ENCODE data around the gene RAC2. TPM values are rescaled to one million over a fixed set of nuclear protein-coding genes. Genes with fewer than 3 reads are reported as not detected.
A peak's percentile ranks its signal among the peaks of the same experiment; 100 is the strongest.

Gene RAC2
- total and polyA plus RNA-seq, 4 donors, result 16.7 to 217 (median 55.2) TPM

DNA sequence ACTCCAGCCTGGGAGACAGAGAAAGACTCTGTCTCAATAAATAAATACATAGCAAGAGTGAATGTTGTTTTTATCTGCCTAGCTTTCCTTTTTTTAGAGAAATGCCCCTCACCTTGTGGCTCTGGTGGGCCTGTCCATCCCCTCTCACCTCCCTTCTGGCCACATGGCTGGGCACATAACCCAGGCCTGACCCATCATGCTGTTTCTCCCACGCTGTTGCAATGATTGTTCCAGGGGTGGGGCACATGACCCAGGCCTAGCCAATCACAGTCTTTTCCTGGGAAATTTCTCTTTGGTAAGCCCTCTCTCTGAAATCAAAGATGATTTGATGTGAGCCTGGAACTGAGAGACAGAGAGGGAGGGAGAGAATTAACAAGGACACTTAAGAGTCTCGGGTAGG is 32.7 kb upstream of the RAC2 start:
- Histone ChIP-seq H3K4me3 (no peak overlapping the region), H3K27ac (ENCODE audit: low read depth in 1 of 2, low read length in 1 of 2) (no peak overlapping the region), H3K36me3 (ENCODE audit: control insufficient read depth in 4 of 4, insufficient read depth in 4 of 4, low read length in 4 of 4) (no peaks in the 10 kb centered on the region), H3K4me1 (ENCODE audit: control insufficient read depth in 5 of 5, insufficient read depth in 5 of 5, low read length in 5 of 5) (no peaks in the 10 kb centered on the region), H3K9ac (ENCODE audit: insufficient read depth in 1 of 2, low read length in 2 of 2) (no peak overlapping the region), H3K9me3 (ENCODE audit: control insufficient read depth in 4 of 4, insufficient read depth in 3 of 4, low read length in 3 of 4) (peaks cover 0 to 4% (median 0%) of the 10 kb centered on the region in 4 donors), H3K27me3 (ENCODE audit: control insufficient read depth in 3 of 3, insufficient read depth in 3 of 3, low read length in 2 of 3) (no peaks in the 10 kb centered on the region)
- ATAC-seq (ENCODE audit: insufficient read depth, low FRiP score) (no peak), DNase-seq (no peak)
- WGBS, 2 donors, result 63 to 73% methylated on average over 2 of the region's 2 CpGs
- TF ChIP-seq, protein P1, sequence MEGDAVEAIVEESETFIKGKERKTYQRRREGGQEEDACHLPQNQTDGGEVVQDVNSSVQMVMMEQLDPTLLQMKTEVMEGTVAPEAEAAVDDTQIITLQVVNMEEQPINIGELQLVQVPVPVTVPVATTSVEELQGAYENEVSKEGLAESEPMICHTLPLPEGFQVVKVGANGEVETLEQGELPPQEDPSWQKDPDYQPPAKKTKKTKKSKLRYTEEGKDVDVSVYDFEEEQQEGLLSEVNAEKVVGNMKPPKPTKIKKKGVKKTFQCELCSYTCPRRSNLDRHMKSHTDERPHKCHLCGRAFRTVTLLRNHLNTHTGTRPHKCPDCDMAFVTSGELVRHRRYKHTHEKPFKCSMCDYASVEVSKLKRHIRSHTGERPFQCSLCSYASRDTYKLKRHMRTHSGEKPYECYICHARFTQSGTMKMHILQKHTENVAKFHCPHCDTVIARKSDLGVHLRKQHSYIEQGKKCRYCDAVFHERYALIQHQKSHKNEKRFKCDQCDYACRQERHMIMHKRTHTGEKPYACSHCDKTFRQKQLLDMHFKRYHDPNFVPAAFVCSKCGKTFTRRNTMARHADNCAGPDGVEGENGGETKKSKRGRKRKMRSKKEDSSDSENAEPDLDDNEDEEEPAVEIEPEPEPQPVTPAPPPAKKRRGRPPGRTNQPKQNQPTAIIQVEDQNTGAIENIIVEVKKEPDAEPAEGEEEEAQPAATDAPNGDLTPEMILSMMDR (IDR thresholded peaks at IDR 0.05; ENCODE audit: control extremely low read depth, extremely low read depth), result no peak

GRCh38 chr22:37275622-37276021 is 31.6 kb upstream of the RAC2 start:
- no peaks in the 10 kb centered on the region for H3K27me3 ChIP-seq (ENCODE audit: control insufficient read depth in 3 of 3, insufficient read depth in 3 of 3, low read length in 2 of 3)
- ATAC-seq (ENCODE audit: insufficient read depth, low FRiP score) (no peak), DNase-seq (no peak)
- H3K4me1 ChIP-seq (ENCODE audit: control insufficient read depth in 5 of 5, insufficient read depth in 5 of 5, low read length in 5 of 5), result no peaks in the 10 kb centered on the region
- WGBS, 2 donors, result 72 to 86% methylated on average over 5 of the region's 5 CpGs
- H3K4me3 ChIP-seq, result no peak overlapping the region
- H3K9me3 ChIP-seq (ENCODE audit: control insufficient read depth in 4 of 4, insufficient read depth in 3 of 4, low read length in 3 of 4), result no peaks in the 10 kb centered on the region
- TF ChIP-seq, protein P1 (IDR thresholded peaks at IDR 0.05; ENCODE audit: control extremely low read depth, extremely low read depth), result no peak
- H3K27ac ChIP-seq (ENCODE audit: low read depth in 1 of 2, low read length in 1 of 2), result no peak overlapping the region
- H3K9ac ChIP-seq (ENCODE audit: insufficient read depth in 1 of 2, low read length in 2 of 2), result no peak overlapping the region
- no peaks in the 10 kb centered on the region for H3K36me3 ChIP-seq (ENCODE audit: control insufficient read depth in 4 of 4, insufficient read depth in 4 of 4, low read length in 4 of 4)

GRCh38 chr22:37275134-37275533 is 31.1 kb upstream of the RAC2 start:
- ATAC-seq (ENCODE audit: insufficient read depth, low FRiP score), result no peak
- whole genome bisulfite sequencing, 2 donors, result 80 to 87% methylated on average over 11 of the region's 11 CpGs
- no peaks in the 10 kb centered on the region for H3K9me3 ChIP-seq (ENCODE audit: control insufficient read depth in 4 of 4, insufficient read depth in 3 of 4, low read length in 3 of 4)
- TF ChIP-seq, protein P1 (IDR thresholded peaks at IDR 0.05; ENCODE audit: control extremely low read depth, extremely low read depth), result no peak
- no peak overlapping the region for H3K27ac ChIP-seq (ENCODE audit: low read depth in 1 of 2, low read length in 1 of 2)
- DNase-seq, result no peak
- H3K27me3 ChIP-seq (ENCODE audit: control insufficient read depth in 3 of 3, insufficient read depth in 3 of 3, low read length in 2 of 3), result no peaks in the 10 kb centered on the region
- no peak overlapping the region for H3K4me3 ChIP-seq
- no peaks in the 10 kb centered on the region for H3K36me3 ChIP-seq (ENCODE audit: control insufficient read depth in 4 of 4, insufficient read depth in 4 of 4, low read length in 4 of 4)
- H3K4me1 ChIP-seq (ENCODE audit: control insufficient read depth in 5 of 5, insufficient read depth in 5 of 5, low read length in 5 of 5), result no peaks in the 10 kb centered on the region
- no peak overlapping the region for H3K9ac ChIP-seq (ENCODE audit: insufficient read depth in 1 of 2, low read length in 2 of 2)

- TF ChIP-seq, protein P1 (IDR thresholded peaks at IDR 0.05; ENCODE audit: control extremely low read depth, extremely low read depth), result no peak
- Histone ChIP-seq H3K27ac (ENCODE audit: low read depth in 1 of 2, low read length in 1 of 2) (no peak overlapping the region), H3K36me3 (ENCODE audit: control insufficient read depth in 4 of 4, insufficient read depth in 4 of 4, low read length in 4 of 4) (no peaks in the 10 kb centered on the region), H3K4me1 (ENCODE audit: control insufficient read depth in 5 of 5, insufficient read depth in 5 of 5, low read length in 5 of 5) (no peaks in the 10 kb centered on the region), H3K27me3 (ENCODE audit: control insufficient read depth in 3 of 3, insufficient read depth in 3 of 3, low read length in 2 of 3) (no peaks in the 10 kb centered on the region), H3K4me3 (no peak overlapping the region), H3K9ac (ENCODE audit: insufficient read depth in 1 of 2, low read length in 2 of 2) (no peak overlapping the region), H3K9me3 (ENCODE audit: control insufficient read depth in 4 of 4, insufficient read depth in 3 of 4, low read length in 3 of 4) (no peaks in the 10 kb centered on the region)
- WGBS, 2 donors, result 31 to 67% methylated on average over 12 of the region's 12 CpGs
- DNase-seq, result peak in 1 of 3 donors; percentile 24
- ATAC-seq (ENCODE audit: insufficient read depth, low FRiP score), result no peak
These were observed 30.4 kb upstream of the RAC2 start for GRCh38 chr22:37274380-37274862.

Measured in lung (tissue), 12 donors.